OCI-LY7 (cell line): ENCODE results near the gene NIBAN1. TPM values are rescaled to one million over a fixed set of nuclear protein-coding genes. Genes with fewer than 3 reads are reported as not detected.
"Not testable (repeated sequence)": the region's sequence is repeated elsewhere in the genome, so short reads cannot be mapped to it uniquely, and the experiment has no call there.

Experiments used
- BruUV-seq: library from RNA; stranded (reverse); fragments of 400-500 nt; replicated peaks from 2 replicates; lab custom pipeline; 2021; lab: Mats Ljungman, UMichigan
- CTCF ChIA-PET: fragments of 300-600 bp; sonication (Branson Sonifier 250); formaldehyde crosslinking; loops from one replicate; lab custom pipeline; 2022; ENCODE audit warnings: antibody characterized with exemption; ENCODE audit not compliant: unreplicated experiment; lab: Charles Lee
- POLR2A ChIA-PET: fragments of 300-600 bp; sonication (Branson Sonifier 250); formaldehyde crosslinking; loops from one replicate; lab custom pipeline; 2022; ENCODE audit warnings: antibody characterized with exemption; lab: Charles Lee
- DNase-seq: peaks from one replicate; pipeline ENCODE4 v3.0.0-alpha.2; 2015; ENCODE audit warnings: low spot score
- H2AFZ ChIP-seq: fragments of 200-600 bp; sonication (generic), shearing (Covaris generic); 2 replicates; pipeline ENCODE4 v1.6.1; 2014; ENCODE audit warnings: mild to moderate bottlenecking, antibody characterized with exemption, low read length, moderate library complexity
- H3K27ac ChIP-seq: fragments of 200-600 bp; sonication (generic); 2 replicates; pipeline ENCODE4 v1.5.1; 2014; ENCODE audit warnings: mixed run types, low read depth, mild to moderate bottlenecking, moderate library complexity, low read length, inconsistent platforms; ENCODE audit not compliant: poor library complexity, severe bottlenecking
- H3K36me3 ChIP-seq: fragments of 200-600 bp; sonication (generic); 2 replicates; pipeline ENCODE4 v1.6.1; 2014; ENCODE audit warnings: mild to moderate bottlenecking, antibody characterized with exemption, low read length, moderate library complexity, mixed read lengths; ENCODE audit not compliant: insufficient read depth
- H3K4me1 ChIP-seq: fragments of 200-600 bp; sonication (generic); 2 replicates; pipeline ENCODE4 v1.5.1; 2014; ENCODE audit warnings: mild to moderate bottlenecking, low read length; ENCODE audit not compliant: insufficient read depth, poor library complexity, severe bottlenecking
- H3K4me2 ChIP-seq: fragments of 200-600 bp; sonication (generic); 2 replicates; pipeline ENCODE4 v1.6.1; 2014; ENCODE audit warnings: mild to moderate bottlenecking, low read length
- H3K4me3 ChIP-seq: fragments of 200-600 bp; sonication (generic); 2 replicates; pipeline ENCODE4 v1.5.1; 2014; ENCODE audit warnings: mild to moderate bottlenecking, low read depth, low read length; ENCODE audit not compliant: poor library complexity, severe bottlenecking
- H3K79me2 ChIP-seq: fragments of 200-600 bp; sonication (generic); 2 replicates; pipeline ENCODE4 v1.6.1; 2016; ENCODE audit warnings: low read depth, mild to moderate bottlenecking, low read length, moderate library complexity, mixed read lengths; ENCODE audit not compliant: insufficient read depth
- H3K9me2 ChIP-seq: fragments of 200-600 bp; sonication (generic); 2 replicates; pipeline ENCODE4 v1.6.1; 2016; ENCODE audit warnings: mild to moderate bottlenecking, low read length, mixed read lengths; ENCODE audit not compliant: insufficient read depth
- H3K9me3 ChIP-seq: fragments of 200-600 bp; sonication (generic); 2 replicates; pipeline ENCODE4 v1.6.1; 2014; ENCODE audit warnings: mild to moderate bottlenecking, mixed run types, low read length, mixed read lengths
- H4K20me1 ChIP-seq: fragments of 200-600 bp; sonication (generic); 2 replicates; pipeline ENCODE4 v1.6.1; 2014; ENCODE audit warnings: mild to moderate bottlenecking, antibody characterized with exemption, low read length, moderate library complexity, mixed read lengths; ENCODE audit not compliant: insufficient read depth
- EZH2phosphoT487 ChIP-seq: fragments of 200-600 bp; sonication (generic); IDR thresholded peaks from 2 replicates; pipeline ENCODE4 v1.6.1; 2018; ENCODE audit warnings: low read depth, borderline replicate concordance, mild to moderate bottlenecking, mixed run types, antibody characterized with exemption, low read length, moderate library complexity, mixed read lengths
- intact Hi-C: fragments of 100-400 bp; cut with micrococcal nuclease; formaldehyde crosslinking; loops from one replicate; pipeline ENCODE4 v1.10.0; 2022; ENCODE audit not compliant: unreplicated experiment
- total RNA-seq, 2 experiments: library from RNA; depleted of rRNA in 1 of 2; stranded (reverse); fragments of >200 nt in 1 of 2; shearing (Covaris generic) in 1 of 2; gene quantifications; 2 replicates each; pipeline ENCODE4 v1.2.3, GENCODE V29; 2014 to 2022
- TF ChIP-seq, protein P1 (sequence below): fragments of 200-600 bp; sonication (generic); conservative IDR thresholded peaks from 2 replicates; pipeline ENCODE4 v1.5.1; 2014; ENCODE audit warnings: mild to moderate bottlenecking, antibody characterized with exemption, low read length, moderate library complexity, mixed read lengths

NIBAN1 gene
- total RNA-seq, 2 experiments from 2014 or later = not detected

DNA sequence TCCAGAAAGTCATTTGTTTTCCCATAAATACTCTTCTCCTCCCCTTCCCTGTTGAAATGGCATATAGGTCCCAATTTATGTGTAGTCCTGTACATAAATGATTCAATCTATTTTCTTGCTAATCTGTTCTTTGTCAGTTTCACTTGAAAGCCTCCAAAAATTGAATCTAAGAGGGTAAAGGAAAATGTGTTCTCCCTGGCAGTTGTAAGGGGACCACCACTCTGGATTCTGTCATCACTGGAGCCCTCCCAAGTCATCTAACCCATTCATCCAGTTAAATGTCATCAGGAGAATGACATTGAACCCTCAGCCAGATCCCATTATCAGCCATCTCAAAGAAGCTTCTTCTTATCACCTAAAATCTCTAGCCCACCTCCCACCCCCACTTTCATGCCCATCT lies 36.1 kb upstream of the NIBAN1 start:
- Histone ChIP-seq H3K36me3 (no peaks in the 10 kb centered on the region), H3K4me2 (no peak overlapping the region), H3K4me3 (no peak overlapping the region), H3K9me3 (no peaks in the 10 kb centered on the region), H3K9me2 (no peaks in the 10 kb centered on the region), H2AFZ (no peak overlapping the region), H3K4me1 (no peaks in the 10 kb centered on the region), H4K20me1 (no peaks in the 10 kb centered on the region), H3K79me2 (no peaks in the 10 kb centered on the region), H3K27ac (no peak overlapping the region)
- POLR2A ChIA-PET = no interaction called here
- CTCF ChIA-PET = no interaction called here
- TF ChIP-seq EZH2phosphoT487 = no peak
- TF ChIP-seq, protein P1, sequence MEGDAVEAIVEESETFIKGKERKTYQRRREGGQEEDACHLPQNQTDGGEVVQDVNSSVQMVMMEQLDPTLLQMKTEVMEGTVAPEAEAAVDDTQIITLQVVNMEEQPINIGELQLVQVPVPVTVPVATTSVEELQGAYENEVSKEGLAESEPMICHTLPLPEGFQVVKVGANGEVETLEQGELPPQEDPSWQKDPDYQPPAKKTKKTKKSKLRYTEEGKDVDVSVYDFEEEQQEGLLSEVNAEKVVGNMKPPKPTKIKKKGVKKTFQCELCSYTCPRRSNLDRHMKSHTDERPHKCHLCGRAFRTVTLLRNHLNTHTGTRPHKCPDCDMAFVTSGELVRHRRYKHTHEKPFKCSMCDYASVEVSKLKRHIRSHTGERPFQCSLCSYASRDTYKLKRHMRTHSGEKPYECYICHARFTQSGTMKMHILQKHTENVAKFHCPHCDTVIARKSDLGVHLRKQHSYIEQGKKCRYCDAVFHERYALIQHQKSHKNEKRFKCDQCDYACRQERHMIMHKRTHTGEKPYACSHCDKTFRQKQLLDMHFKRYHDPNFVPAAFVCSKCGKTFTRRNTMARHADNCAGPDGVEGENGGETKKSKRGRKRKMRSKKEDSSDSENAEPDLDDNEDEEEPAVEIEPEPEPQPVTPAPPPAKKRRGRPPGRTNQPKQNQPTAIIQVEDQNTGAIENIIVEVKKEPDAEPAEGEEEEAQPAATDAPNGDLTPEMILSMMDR = no peak
- no peak for DNase-seq
- no TSS peak for BruUV-seq
- intact Hi-C loops = no loop called here

DNA sequence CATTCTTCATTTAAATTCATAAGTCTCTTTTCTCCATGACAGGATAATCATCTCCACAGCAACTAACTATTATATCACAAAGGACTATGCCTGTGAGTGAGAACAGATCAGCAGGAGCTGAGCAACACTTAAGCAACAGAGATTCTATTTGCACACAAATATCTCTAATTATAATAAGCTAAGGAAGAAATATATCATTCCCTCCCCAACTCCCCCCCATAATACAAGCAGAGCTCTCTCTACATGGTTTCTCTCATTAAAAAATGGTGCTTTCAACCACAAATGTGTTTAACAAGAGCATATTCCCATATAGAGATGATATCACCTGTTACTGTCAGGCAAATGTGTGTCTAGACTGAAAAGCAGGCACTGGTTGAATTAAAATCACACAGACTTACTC lies 34.5 kb upstream of the NIBAN1 start:
- H3K79me2 ChIP-seq = no peaks in the 10 kb centered on the region
- TF ChIP-seq, protein P1 = no peak
- no peak for TF ChIP-seq EZH2phosphoT487
- H3K36me3 ChIP-seq = no peaks in the 10 kb centered on the region
- no peak overlapping the region for H3K4me3 ChIP-seq
- H3K27ac ChIP-seq = no peak overlapping the region
- DNase-seq = no peak
- ChIA-PET CTCF (no interaction called here), POLR2A (no interaction called here)
- no peaks in the 10 kb centered on the region for H3K9me3 ChIP-seq
- H2AFZ ChIP-seq = no peak overlapping the region
- no peaks in the 10 kb centered on the region for H3K9me2 ChIP-seq
- intact Hi-C loops = no loop called here
- no peaks in the 10 kb centered on the region for H4K20me1 ChIP-seq
- no peaks in the 10 kb centered on the region for H3K4me1 ChIP-seq
- no TSS peak for BruUV-seq
- no peak overlapping the region for H3K4me2 ChIP-seq

DNA sequence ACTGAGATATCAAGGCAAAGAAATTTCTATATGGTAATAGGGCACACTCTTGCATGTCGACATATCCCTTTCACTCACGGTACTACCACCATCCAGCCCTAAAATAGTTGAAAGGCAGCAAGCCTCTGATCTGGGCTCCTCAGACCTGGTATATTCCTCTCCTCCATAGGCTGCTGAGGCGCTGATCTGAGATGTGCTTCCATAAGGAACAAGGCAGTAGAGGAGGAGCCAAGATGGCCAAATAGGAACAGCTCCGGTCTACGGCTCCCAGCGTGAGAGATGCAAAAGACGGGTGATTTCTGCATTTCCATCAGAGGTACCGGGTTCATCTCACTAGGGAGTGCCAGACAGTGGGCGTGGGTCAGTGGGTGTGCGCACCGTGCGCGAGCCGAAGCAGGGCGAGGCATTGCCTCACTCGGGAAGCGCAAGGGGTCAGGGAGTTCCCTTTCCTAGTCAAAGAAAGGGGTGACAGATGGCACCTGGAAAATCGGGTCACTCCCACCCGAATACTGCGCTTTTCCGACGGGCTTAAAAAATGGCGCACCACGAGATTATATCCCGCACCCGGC lies 27.1 kb upstream of the NIBAN1 start:
- DNase-seq, H3K36me3 ChIP-seq, H2AFZ ChIP-seq, CTCF ChIA-PET, BruUV-seq, H3K4me2 ChIP-seq, H3K9me2 ChIP-seq, H3K27ac ChIP-seq, H4K20me1 ChIP-seq, POLR2A ChIA-PET, H3K4me1 ChIP-seq, H3K79me2 ChIP-seq, H3K4me3 ChIP-seq, H3K9me3 ChIP-seq, intact Hi-C loops: not testable (repeated sequence)

DNA sequence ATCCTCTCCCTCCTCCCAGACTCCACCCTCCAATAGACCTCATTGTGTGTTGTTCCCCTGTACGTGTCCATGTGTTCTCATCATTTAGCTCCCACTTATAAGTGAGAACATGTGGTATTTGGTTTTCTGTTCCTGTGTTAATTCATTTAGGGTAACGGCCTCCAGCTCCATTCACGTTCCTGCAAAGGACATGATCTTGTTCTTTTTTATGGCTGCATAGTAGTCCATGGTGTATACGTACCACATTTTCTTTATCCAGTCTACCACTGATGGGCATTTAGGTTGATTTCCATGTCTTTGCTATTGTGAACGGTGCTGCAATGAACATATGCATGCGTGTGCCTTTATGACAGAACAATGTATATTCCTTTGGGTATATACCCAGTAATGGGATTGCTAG lies 25.7 kb upstream of the NIBAN1 start:
- H3K4me2 ChIP-seq, CTCF ChIA-PET, H3K36me3 ChIP-seq, H3K4me1 ChIP-seq, DNase-seq, H3K9me3 ChIP-seq, H3K4me3 ChIP-seq, H3K9me2 ChIP-seq, BruUV-seq, H3K79me2 ChIP-seq, intact Hi-C loops, H4K20me1 ChIP-seq, H2AFZ ChIP-seq, H3K27ac ChIP-seq: not testable (repeated sequence)
- POLR2A ChIA-PET = interaction anchor here (0.5 to 1.0 kb wide), 2 partner anchors 12 to 183 kb away, joined by 3 read pairs; no protein-coding TSS in a partner anchor
